H1 (cell line): Measurements from ENCODE around the gene ARGLU1. TPM values are rescaled to one million over a fixed set of nuclear protein-coding genes. Genes with fewer than 3 reads are reported as not detected.

Source experiments
- CTCF ChIA-PET: fragments of 300-600 bp; sonication (Branson Sonifier 250); formaldehyde crosslinking; loops from one replicate; lab custom pipeline; 2021; ENCODE audit not compliant: partially characterized antibody; lab: Charles Lee
- POLR2A ChIA-PET: fragments of 300-600 bp; sonication (Branson Sonifier 250); formaldehyde crosslinking; loops from one replicate; lab custom pipeline; 2021; ENCODE audit warnings: inconsistent platforms; ENCODE audit not compliant: partially characterized antibody; lab: Charles Lee
- DNase-seq, 2 experiments: peaks; one replicate each; pipeline versions ENCODE4 v3.0.0 to v3.0.0-alpha.2; 2010 to 2022; ENCODE audit warnings: low spot score in 2 of 2, low read depth in 1 of 2, mixed read lengths in 1 of 2
- FAIRE-seq: peaks from 2 replicates; lab custom pipeline; 2011; peaks lifted over from hg19 to GRCh38; lab: Jason Lieb, UNC
- H2AFZ ChIP-seq: 2 replicates; pipeline ENCODE4 v1.8.1; 2012; ENCODE audit warnings: low read length, inconsistent platforms
- H2AK5ac ChIP-seq: 2 replicates; pipeline ENCODE4 v1.6.1; 2013; ENCODE audit warnings: low read depth, low read length
- H2BK120ac ChIP-seq: replicated peaks from 2 replicates; pipeline ENCODE3; 2013; ENCODE audit warnings: low read depth, low read length, inconsistent platforms
- H2BK12ac ChIP-seq: 2 replicates; pipeline ENCODE4 v1.6.1; 2013; ENCODE audit warnings: low read depth, low read length
- H2BK15ac ChIP-seq: 2 replicates; pipeline ENCODE4 v1.6.1; 2013; ENCODE audit warnings: low read length
- H2BK20ac ChIP-seq: 2 replicates; pipeline ENCODE4 v1.6.1; 2013; ENCODE audit warnings: low read length
- H2BK5ac ChIP-seq: 2 replicates; pipeline ENCODE4 v1.6.1; 2013; ENCODE audit warnings: low read depth, low read length
- H3K14ac ChIP-seq: 2 replicates; pipeline ENCODE4 v1.6.1; 2013; ENCODE audit warnings: inconsistent platforms; ENCODE audit not compliant: insufficient read length
- H3K18ac ChIP-seq: 2 replicates; pipeline ENCODE4 v1.6.1; 2013; ENCODE audit warnings: low read length; ENCODE audit errors: extremely low read depth
- H3K23ac ChIP-seq: 2 replicates; pipeline ENCODE4 v1.6.1; 2013; ENCODE audit warnings: inconsistent platforms; ENCODE audit not compliant: insufficient read length
- H3K23me2 ChIP-seq: 2 replicates; pipeline ENCODE4 v1.6.1; 2013; ENCODE audit warnings: low read depth, low read length
- H3K27ac ChIP-seq: 2 replicates; pipeline ENCODE4 v1.6.1; 2011; ENCODE audit warnings: low read depth, low read length, inconsistent platforms
- H3K27me3 ChIP-seq, 4 experiments: replicated peaks in 1 of 4; 1 replicate in 1 of 4; 2 replicates in 3 of 4; pipeline versions ENCODE4 v1.6.1 to v1.8.1; 2011 to 2013; ENCODE audit warnings: low read length in 3 of 4, mild to moderate bottlenecking in 3 of 4, inconsistent platforms in 2 of 4, mixed read lengths in 2 of 4, moderate library complexity in 1 of 4; ENCODE audit not compliant: control insufficient read depth in 3 of 4, insufficient read depth in 3 of 4; ENCODE audit errors: extremely low read depth in 1 of 4
- H3K36me3 ChIP-seq, 4 experiments: 2 replicates each; pipeline versions ENCODE4 v1.6.1 to v1.8.1; 2011 to 2013; ENCODE audit warnings: mild to moderate bottlenecking in 4 of 4, low read length in 3 of 4, moderate library complexity in 2 of 4, control low read depth in 1 of 4, inconsistent platforms in 1 of 4; ENCODE audit not compliant: insufficient read depth in 4 of 4, control insufficient read depth in 2 of 4
- H3K4ac ChIP-seq: replicated peaks from 2 replicates; pipeline ENCODE3; 2013; ENCODE audit warnings: low read length, low read depth, mixed read lengths, inconsistent platforms; ENCODE audit not compliant: insufficient read length
- H3K4me1 ChIP-seq, 4 experiments: replicated peaks in 1 of 4; 1 replicate in 1 of 4; 2 replicates in 3 of 4; pipeline versions ENCODE4 v1.6.1 to v1.8.1; 2011 to 2013; ENCODE audit warnings: low read length in 3 of 4, inconsistent platforms in 2 of 4, mixed read lengths in 1 of 4; ENCODE audit not compliant: insufficient read depth in 4 of 4, control insufficient read depth in 3 of 4
- H3K4me2 ChIP-seq, 2 experiments: 2 replicates each; pipeline versions ENCODE4 v1.6.1 to v1.8.1; 2011 to 2013; ENCODE audit warnings: low read depth in 2 of 2, low read length in 2 of 2, control low read depth in 1 of 2, inconsistent platforms in 1 of 2, mild to moderate bottlenecking in 1 of 2; ENCODE audit not compliant: insufficient read depth in 1 of 2
- H3K4me3 ChIP-seq, 4 experiments: fragments of 200-600, 300-600 bp in 1 of 4; sonication (generic), shearing (Covaris generic), sonication (Bioruptor Twin) in 1 of 4; 2 replicates each; pipeline versions ENCODE4 v1.5.1 to v1.8.1; 2011 to 2016; ENCODE audit warnings: low read length in 4 of 4, low read depth in 3 of 4, control low read depth in 2 of 4, inconsistent platforms in 2 of 4, mild to moderate bottlenecking in 2 of 4, mixed read lengths in 1 of 4, moderate library complexity in 1 of 4; ENCODE audit not compliant: insufficient read depth in 2 of 4; ENCODE audit errors: extremely low read depth in 1 of 4
- H3K56ac ChIP-seq: replicated peaks from 2 replicates; pipeline ENCODE3; 2013; ENCODE audit warnings: low read depth, mild to moderate bottlenecking, mixed read lengths, low read length, inconsistent platforms; ENCODE audit not compliant: insufficient read length
- H3K79me1 ChIP-seq: 2 replicates; pipeline ENCODE4 v1.6.1; 2013; ENCODE audit warnings: low read depth, low read length, control low read depth
- H3K79me2 ChIP-seq, 2 experiments: 2 replicates each; pipeline versions ENCODE4 v1.6.1 to v1.8.1; 2012 to 2013; ENCODE audit warnings: low read length in 2 of 2, mild to moderate bottlenecking in 2 of 2, inconsistent platforms in 1 of 2; ENCODE audit not compliant: insufficient read depth in 2 of 2, control insufficient read depth in 1 of 2
- H3K9ac ChIP-seq, 4 experiments: replicated peaks in 1 of 4; 1 replicate in 1 of 4; 2 replicates in 3 of 4; pipeline versions ENCODE4 v1.6.1 to v1.8.1; 2011 to 2013; ENCODE audit warnings: low read depth in 3 of 4, low read length in 3 of 4, control low read depth in 2 of 4, mild to moderate bottlenecking in 2 of 4, moderate library complexity in 2 of 4, inconsistent platforms in 1 of 4; ENCODE audit errors: extremely low read depth in 1 of 4
- H3K9me3 ChIP-seq, 2 experiments: 2 replicates each; pipeline versions ENCODE4 v1.6.1 to v1.8.1; 2012 to 2013; ENCODE audit warnings: mild to moderate bottlenecking in 2 of 2, moderate library complexity in 2 of 2, control low read depth in 1 of 2, inconsistent platforms in 1 of 2, low read depth in 1 of 2, low read length in 1 of 2, mixed read lengths in 1 of 2; ENCODE audit not compliant: insufficient read depth in 2 of 2
- H4K20me1 ChIP-seq, 2 experiments: replicated peaks in 1 of 2; 2 replicates each; pipeline versions ENCODE3 to v1.8.1; 2011 to 2013; ENCODE audit warnings: inconsistent platforms in 2 of 2, low read length in 2 of 2, mild to moderate bottlenecking in 1 of 2; ENCODE audit not compliant: insufficient read depth in 2 of 2, control insufficient read depth in 1 of 2
- H4K5ac ChIP-seq: 2 replicates; pipeline ENCODE4 v1.6.1; 2013; ENCODE audit warnings: low read length, low read depth, mixed read lengths, inconsistent platforms; ENCODE audit not compliant: insufficient read length
- H4K8ac ChIP-seq: 2 replicates; pipeline ENCODE4 v1.8.0; 2013; ENCODE audit warnings: mild to moderate bottlenecking, moderate library complexity, low read length, inconsistent platforms; ENCODE audit not compliant: insufficient read depth; ENCODE audit errors: extremely low read depth
- H4K91ac ChIP-seq: replicated peaks from 2 replicates; pipeline ENCODE3; 2013; ENCODE audit warnings: low read length, mixed read lengths, inconsistent platforms; ENCODE audit not compliant: insufficient read length
- ASH2L ChIP-seq: fragments of 200-600, 300-600 bp; sonication (generic); IDR thresholded peaks from one replicate; pipeline ENCODE4 v1.7.1; 2017; ENCODE audit warnings: low read length
- FOSL1 ChIP-seq: IDR thresholded peaks from 2 replicates; pipeline ENCODE4 v1.6.1; 2011; ENCODE audit warnings: mild to moderate bottlenecking, low read depth, low read length, moderate library complexity; ENCODE audit not compliant: insufficient read depth
- HDAC2 ChIP-seq, 2 experiments: fragments of 300-600 bp in 1 of 2; sonication (generic) in 1 of 2; IDR thresholded peaks; 2 replicates each; pipeline ENCODE4 v1.6.1; 2011 to 2012; ENCODE audit warnings: low read depth in 2 of 2, low read length in 2 of 2, mild to moderate bottlenecking in 2 of 2, moderate library complexity in 2 of 2, borderline replicate concordance in 1 of 2, inconsistent platforms in 1 of 2
- RBBP5 ChIP-seq: IDR thresholded peaks from 2 replicates; pipeline ENCODE4 v1.7.1; 2012; ENCODE audit warnings: low read depth, mild to moderate bottlenecking, inconsistent platforms, low read length, moderate library complexity, borderline replicate concordance
- SIN3A ChIP-seq, 2 experiments: IDR thresholded peaks in 1 of 2; conservative IDR thresholded peaks in 1 of 2; 2 replicates each; pipeline ENCODE4 v1.6.1; 2011 to 2012; ENCODE audit warnings: low read length in 2 of 2, improper control_type of control experiment in 1 of 2, low read depth in 1 of 2, mild to moderate bottlenecking in 1 of 2
- USF2 ChIP-seq: IDR thresholded peaks from 2 replicates; pipeline ENCODE4 v1.6.1; 2011; ENCODE audit warnings: low read length, improper control_type of control experiment
- WGBS, 2 experiments: shearing (Covaris generic) in 1 of 2; methylation state at CpG; one replicate each; pipeline versions ENCODE4 v1.1.6 to v1.1.7; 2013 to 2015; ENCODE audit warnings: low lambda C conversion rate in 2 of 2, mixed read lengths in 2 of 2, inconsistent platforms in 1 of 2, low coverage in 1 of 2, missing lambda C conversion rate in 1 of 2; ENCODE audit not compliant: insufficient replicate concordance in 2 of 2, insufficient coverage in 1 of 2, insufficient read length in 1 of 2; ENCODE audit errors: extremely low coverage in 1 of 2, missing lambda C conversion rate in 1 of 2; 5-methylcytosine and 5-hydroxymethylcytosine counted together
- polyA plus RNA-seq, 7 experiments: library from polyadenylated mRNA; depleted of rRNA in 3 of 7; stranded (reverse) in 5 of 7; unstranded in 2 of 7; fragments of >200 nt in 5 of 7; fragments of 200-250 nt in 2 of 7; gene quantifications; 1 replicate in 5 of 7; 2 replicates in 1 of 7; 4 replicates in 1 of 7; pipeline versions ENCODE4 v1.2.1 to v1.2.3, GENCODE V29; 2011 to 2013; ENCODE audit warnings: missing spikeins in 2 of 7, mixed read lengths in 2 of 7
- total RNA-seq: library from RNA; stranded (reverse); fragmentation: NEBNext Ultra II Directional; extraction: Animal tissue kit (Norgen Biotek cat#: 25700); gene quantifications from 2 replicates; pipeline ENCODE4 v1.2.1, GENCODE V29; 2021

The ARGLU1 gene
- total and polyA plus RNA-seq, 2 of the 8 experiments (the other 6 are each of a cell fraction or from before 2014, with no cell fraction given): 47.8 to 84.9 TPM

- DNase-seq: no peak
- H2BK15ac ChIP-seq: no peak overlapping the region
- H2BK5ac ChIP-seq: no peak overlapping the region
- no peak overlapping the region for H2AK5ac ChIP-seq
- no peaks in the 10 kb centered on the region for H3K4me1 ChIP-seq
- no peak overlapping the region for H3K14ac ChIP-seq
- no peak overlapping the region for H2AFZ ChIP-seq
- 79% methylated on average over 5 of the region's 5 CpGs; no CpG with 5 or more reads in 1 of the 2 experiments for WGBS, 2 experiments
- no peak for TF ChIP-seq FOSL1
- no peak for TF ChIP-seq ASH2L
- no peak for TF ChIP-seq SIN3A (conservative IDR thresholded peaks at IDR 0.05 in 1 of 2, IDR thresholded peaks at IDR 0.05 in 1 of 2; ENCODE audit: low read depth in 1 of 2, low read length in 2 of 2)
- TF ChIP-seq USF2: no peak
- no peak for TF ChIP-seq HDAC2 (IDR thresholded peaks at IDR 0.05; ENCODE audit: borderline replicate concordance in 1 of 2, low read depth in 2 of 2, low read length in 2 of 2)
- no peak for TF ChIP-seq RBBP5
- TF ChIP-seq, all 59 proteins: peak for 0
- ChIA-PET POLR2A (interaction anchor here (0.6 kb wide), 1 partner anchor 185 kb away, joined by 5 read pairs; no protein-coding TSS in a partner anchor), CTCF (interaction anchor here (1.1 to 1.4 kb wide), 2 partner anchors 27 to 31 kb away, joined by 5 to 6 read pairs; no protein-coding TSS in a partner anchor)
- Histone ChIP-seq H2BK20ac (no peak overlapping the region), H3K23me2 (no peaks in the 10 kb centered on the region), H3K27ac (no peak overlapping the region), H3K4me3 (no peak overlapping the region), H2BK12ac (no peak overlapping the region), H3K36me3 (no peaks in the 10 kb centered on the region), H3K4me2 (no peak overlapping the region), H4K8ac (no peak overlapping the region), H4K20me1 (no peaks in the 10 kb centered on the region), H4K91ac (no peak overlapping the region), H3K27me3 (no peaks in the 10 kb centered on the region), H4K5ac (no peak overlapping the region), H3K79me2 (no peaks in the 10 kb centered on the region), H3K4ac (no peak overlapping the region), H3K9ac (no peak overlapping the region), H3K23ac (no peak overlapping the region), H2BK120ac (no peak overlapping the region), H3K18ac (no peak overlapping the region), H3K79me1 (no peaks in the 10 kb centered on the region), H3K9me3 (peaks cover 14 to 16% of the 10 kb centered on the region in 2 experiments), H3K56ac (no peak overlapping the region)
- FAIRE-seq: no peak
These were observed 21.8 kb upstream of the ARGLU1 start for GRCh38 chr13:106589716-106590115.
